Measurements from ENCODE around the gene PDCD1.

Gene PDCD1

GRCh38 chr2:241894056-241894641 is 35.5 kb upstream of the PDCD1 start:
- no peaks in the 10 kb centered on the region for H3K27me3 ChIP-seq (ENCODE audit: control insufficient read depth, insufficient read depth, low read length)
- no peak overlapping the region for H3K27ac ChIP-seq (ENCODE audit: low read depth, low read length)
- no peak overlapping the region for H3K9ac ChIP-seq (ENCODE audit: low read length)
- H3K36me3 ChIP-seq (ENCODE audit: control insufficient read depth, insufficient read depth, low read length): no peaks in the 10 kb centered on the region
- H3K4me3 ChIP-seq (ENCODE audit: low read depth, low read length): no peak overlapping the region
- H3K4me1 ChIP-seq (ENCODE audit: control insufficient read depth, insufficient read depth, low read length): peaks cover 38% of the 10 kb centered on the region; the same call in 1 of the 2 replicates
- H3K9me3 ChIP-seq (ENCODE audit: control insufficient read depth, insufficient read depth, low read depth, low read length): peaks cover 4% of the 10 kb centered on the region; the same call in 1 of the 2 replicates

DNA sequence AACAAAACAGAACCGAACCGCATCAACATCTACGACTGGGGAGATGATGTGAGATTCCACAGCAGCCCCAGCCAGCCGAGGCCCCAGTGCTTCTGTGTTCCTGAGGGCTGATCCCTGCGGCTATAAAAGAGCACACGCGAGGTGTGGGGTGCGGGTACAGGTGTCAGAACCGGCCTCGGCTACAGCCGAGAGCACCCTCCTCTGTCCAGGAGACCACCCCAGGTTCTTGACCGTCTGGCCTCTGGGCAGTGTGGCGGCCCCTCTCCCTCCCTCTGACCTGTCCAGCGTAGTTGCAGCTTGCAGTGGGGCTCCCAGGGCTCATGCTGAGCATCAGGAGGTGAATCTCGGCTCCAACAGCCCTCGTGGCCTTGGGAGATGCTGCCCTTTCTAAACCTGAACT is 34.6 kb upstream of the PDCD1 start:
- Histone ChIP-seq H3K4me1 (ENCODE audit: control insufficient read depth, insufficient read depth, low read length) (peaks cover 29% of the 10 kb centered on the region; the same call in 1 of the 2 replicates), H3K4me3 (ENCODE audit: low read depth, low read length) (no peak overlapping the region), H3K36me3 (ENCODE audit: control insufficient read depth, insufficient read depth, low read length) (no peaks in the 10 kb centered on the region), H3K27ac (ENCODE audit: low read depth, low read length) (no peak overlapping the region), H3K9me3 (ENCODE audit: control insufficient read depth, insufficient read depth, low read depth, low read length) (peaks cover 10% of the 10 kb centered on the region), H3K27me3 (ENCODE audit: control insufficient read depth, insufficient read depth, low read length) (no peaks in the 10 kb centered on the region), H3K9ac (ENCODE audit: low read length) (no peak overlapping the region)

- Histone ChIP-seq H3K4me3 (ENCODE audit: low read depth, low read length) (no peak overlapping the region), H3K4me1 (ENCODE audit: control insufficient read depth, insufficient read depth, low read length) (peaks cover 29% of the 10 kb centered on the region; the same call in 1 of the 2 replicates), H3K27ac (ENCODE audit: low read depth, low read length) (no peak overlapping the region), H3K9me3 (ENCODE audit: control insufficient read depth, insufficient read depth, low read depth, low read length) (peaks cover 10% of the 10 kb centered on the region), H3K9ac (ENCODE audit: low read length) (no peak overlapping the region), H3K36me3 (ENCODE audit: control insufficient read depth, insufficient read depth, low read length) (no peaks in the 10 kb centered on the region), H3K27me3 (ENCODE audit: control insufficient read depth, insufficient read depth, low read length) (no peaks in the 10 kb centered on the region)
These were observed 33.8 kb upstream of the PDCD1 start for GRCh38 chr2:241892299-241893137.

DNA sequence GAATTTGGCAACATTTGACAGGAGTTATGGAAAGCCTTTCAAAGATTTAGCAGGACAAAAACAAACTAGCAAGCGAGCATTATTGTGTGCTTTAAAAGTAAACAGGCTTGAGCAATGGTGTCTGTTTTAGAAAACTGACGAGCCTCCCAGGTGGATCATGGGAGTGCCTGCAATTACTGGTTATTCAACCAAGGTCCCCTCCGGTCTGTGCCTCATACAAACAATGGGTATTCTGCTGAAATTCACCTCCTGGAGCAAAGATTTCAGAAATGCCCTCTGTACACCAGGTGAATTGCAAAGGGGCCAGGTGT is 33.2 kb upstream of the PDCD1 start:
- H3K4me1 ChIP-seq (ENCODE audit: control insufficient read depth, insufficient read depth, low read length): peaks cover 29% of the 10 kb centered on the region; the same call in 1 of the 2 replicates
- H3K36me3 ChIP-seq (ENCODE audit: control insufficient read depth, insufficient read depth, low read length): no peaks in the 10 kb centered on the region
- H3K4me3 ChIP-seq (ENCODE audit: low read depth, low read length): no peak overlapping the region
- peaks cover 10% of the 10 kb centered on the region for H3K9me3 ChIP-seq (ENCODE audit: control insufficient read depth, insufficient read depth, low read depth, low read length)
- H3K27me3 ChIP-seq (ENCODE audit: control insufficient read depth, insufficient read depth, low read length): no peaks in the 10 kb centered on the region
- H3K27ac ChIP-seq (ENCODE audit: low read depth, low read length): no peak overlapping the region
- H3K9ac ChIP-seq (ENCODE audit: low read length): no peak overlapping the region

GRCh38 chr2:241891315-241891987 is 32.8 kb upstream of the PDCD1 start:
- H3K27me3 ChIP-seq (ENCODE audit: control insufficient read depth, insufficient read depth, low read length): no peaks in the 10 kb centered on the region
- H3K36me3 ChIP-seq (ENCODE audit: control insufficient read depth, insufficient read depth, low read length): no peaks in the 10 kb centered on the region
- H3K4me3 ChIP-seq (ENCODE audit: low read depth, low read length): no peak overlapping the region
- no peak overlapping the region for H3K27ac ChIP-seq (ENCODE audit: low read depth, low read length)
- H3K9me3 ChIP-seq (ENCODE audit: control insufficient read depth, insufficient read depth, low read depth, low read length): peaks cover 10% of the 10 kb centered on the region
- H3K4me1 ChIP-seq (ENCODE audit: control insufficient read depth, insufficient read depth, low read length): peaks cover 29% of the 10 kb centered on the region; the same call in 1 of the 2 replicates
- H3K9ac ChIP-seq (ENCODE audit: low read length): no peak overlapping the region

- H3K4me1 ChIP-seq (ENCODE audit: control insufficient read depth, insufficient read depth, low read length): peaks cover 27% of the 10 kb centered on the region; the same call in 1 of the 2 replicates
- no peaks in the 10 kb centered on the region for H3K36me3 ChIP-seq (ENCODE audit: control insufficient read depth, insufficient read depth, low read length)
- no peak overlapping the region for H3K4me3 ChIP-seq (ENCODE audit: low read depth, low read length)
- H3K27me3 ChIP-seq (ENCODE audit: control insufficient read depth, insufficient read depth, low read length): no peaks in the 10 kb centered on the region
- H3K9me3 ChIP-seq (ENCODE audit: control insufficient read depth, insufficient read depth, low read depth, low read length): peaks cover 10% of the 10 kb centered on the region
- no peak overlapping the region for H3K9ac ChIP-seq (ENCODE audit: low read length)
- H3K27ac ChIP-seq (ENCODE audit: low read depth, low read length): no peak overlapping the region
These were observed 32.0 kb upstream of the PDCD1 start for GRCh38 chr2:241890524-241891235.

DNA sequence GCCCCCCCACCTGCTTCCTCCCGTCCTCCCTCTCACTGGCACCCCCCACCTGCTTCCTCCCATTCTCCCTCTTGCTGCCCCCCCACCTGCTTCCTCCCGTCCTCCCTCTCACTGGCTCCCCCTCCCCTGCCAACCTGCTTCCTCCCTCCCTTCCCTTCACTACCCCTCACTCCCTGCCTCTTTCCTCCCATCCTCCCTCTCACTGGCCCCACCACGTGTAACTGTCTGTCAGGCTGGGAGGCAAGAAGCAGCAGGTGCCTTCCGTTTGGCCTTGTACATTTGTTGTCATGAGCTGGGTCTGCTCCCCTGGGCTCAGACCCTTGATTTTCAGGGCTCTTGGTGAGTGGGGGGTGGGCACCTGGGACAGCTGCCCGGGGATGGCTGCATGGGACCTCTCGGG is 29.9 kb upstream of the PDCD1 start:
- no peak overlapping the region for H3K27ac ChIP-seq (ENCODE audit: low read depth, low read length)
- no peaks in the 10 kb centered on the region for H3K27me3 ChIP-seq (ENCODE audit: control insufficient read depth, insufficient read depth, low read length)
- H3K36me3 ChIP-seq (ENCODE audit: control insufficient read depth, insufficient read depth, low read length): no peaks in the 10 kb centered on the region
- H3K9me3 ChIP-seq (ENCODE audit: control insufficient read depth, insufficient read depth, low read depth, low read length): peaks cover 10% of the 10 kb centered on the region
- no peak overlapping the region for H3K9ac ChIP-seq (ENCODE audit: low read length)
- peaks cover 27% of the 10 kb centered on the region; the same call in 1 of the 2 replicates for H3K4me1 ChIP-seq (ENCODE audit: control insufficient read depth, insufficient read depth, low read length)
- no peak overlapping the region for H3K4me3 ChIP-seq (ENCODE audit: low read depth, low read length)

GRCh38 chr2:241887806-241888522 is 29.3 kb upstream of the PDCD1 start:
- Histone ChIP-seq H3K27ac (ENCODE audit: low read depth, low read length) (no peak overlapping the region), H3K9me3 (ENCODE audit: control insufficient read depth, insufficient read depth, low read depth, low read length) (peaks cover 10% of the 10 kb centered on the region), H3K4me3 (ENCODE audit: low read depth, low read length) (no peak overlapping the region), H3K9ac (ENCODE audit: low read length) (no peak overlapping the region), H3K4me1 (ENCODE audit: control insufficient read depth, insufficient read depth, low read length) (peaks cover 30% of the 10 kb centered on the region), H3K27me3 (ENCODE audit: control insufficient read depth, insufficient read depth, low read length) (no peaks in the 10 kb centered on the region), H3K36me3 (ENCODE audit: control insufficient read depth, insufficient read depth, low read length) (no peaks in the 10 kb centered on the region)

DNA sequence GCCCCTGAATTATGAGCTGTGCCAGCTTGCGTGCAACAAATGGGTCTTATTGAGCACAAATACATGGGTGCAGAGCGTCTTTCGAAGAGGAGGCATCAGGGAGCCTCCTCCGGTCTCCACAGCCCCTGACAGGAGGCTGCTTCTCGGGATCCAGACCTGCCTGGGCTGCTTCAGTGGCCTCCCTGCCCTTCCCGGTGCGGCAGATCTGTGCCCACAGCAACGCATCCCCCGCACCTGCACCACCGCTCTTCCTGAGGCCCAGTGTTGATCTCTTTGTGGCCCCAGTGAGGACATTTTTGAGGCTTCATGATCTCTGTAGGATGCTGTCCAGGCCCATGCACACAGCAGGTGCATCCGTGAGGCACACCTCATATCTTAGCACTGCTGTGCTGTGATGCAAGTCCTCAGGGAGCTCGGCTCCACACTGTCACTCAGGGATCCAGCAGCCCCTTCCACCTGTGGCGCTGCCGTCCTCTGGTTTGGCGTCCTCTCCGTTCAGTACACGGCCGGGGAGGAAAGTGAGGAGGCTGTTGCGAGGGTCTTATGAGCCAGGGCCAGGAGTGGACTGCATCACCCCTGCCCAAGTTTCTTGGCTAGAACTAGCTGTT is 28.2 kb upstream of the PDCD1 start:
- no peak overlapping the region for H3K9ac ChIP-seq (ENCODE audit: low read length)
- H3K9me3 ChIP-seq (ENCODE audit: control insufficient read depth, insufficient read depth, low read depth, low read length): peaks cover 10% of the 10 kb centered on the region
- H3K36me3 ChIP-seq (ENCODE audit: control insufficient read depth, insufficient read depth, low read length): no peaks in the 10 kb centered on the region
- no peak overlapping the region for H3K27ac ChIP-seq (ENCODE audit: low read depth, low read length)
- H3K4me3 ChIP-seq (ENCODE audit: low read depth, low read length): no peak overlapping the region
- H3K27me3 ChIP-seq (ENCODE audit: control insufficient read depth, insufficient read depth, low read length): no peaks in the 10 kb centered on the region
- H3K4me1 ChIP-seq (ENCODE audit: control insufficient read depth, insufficient read depth, low read length): peaks cover 30% of the 10 kb centered on the region
